ENCODE measurements around the gene PCSK6. TPM values are rescaled to one million over a fixed set of nuclear protein-coding genes. Genes with fewer than 3 reads are reported as not detected.

PCSK6 gene
- total RNA-seq, 1 experiment from 2014 or later: 69.5 TPM

- TF ChIP-seq, protein P1, sequence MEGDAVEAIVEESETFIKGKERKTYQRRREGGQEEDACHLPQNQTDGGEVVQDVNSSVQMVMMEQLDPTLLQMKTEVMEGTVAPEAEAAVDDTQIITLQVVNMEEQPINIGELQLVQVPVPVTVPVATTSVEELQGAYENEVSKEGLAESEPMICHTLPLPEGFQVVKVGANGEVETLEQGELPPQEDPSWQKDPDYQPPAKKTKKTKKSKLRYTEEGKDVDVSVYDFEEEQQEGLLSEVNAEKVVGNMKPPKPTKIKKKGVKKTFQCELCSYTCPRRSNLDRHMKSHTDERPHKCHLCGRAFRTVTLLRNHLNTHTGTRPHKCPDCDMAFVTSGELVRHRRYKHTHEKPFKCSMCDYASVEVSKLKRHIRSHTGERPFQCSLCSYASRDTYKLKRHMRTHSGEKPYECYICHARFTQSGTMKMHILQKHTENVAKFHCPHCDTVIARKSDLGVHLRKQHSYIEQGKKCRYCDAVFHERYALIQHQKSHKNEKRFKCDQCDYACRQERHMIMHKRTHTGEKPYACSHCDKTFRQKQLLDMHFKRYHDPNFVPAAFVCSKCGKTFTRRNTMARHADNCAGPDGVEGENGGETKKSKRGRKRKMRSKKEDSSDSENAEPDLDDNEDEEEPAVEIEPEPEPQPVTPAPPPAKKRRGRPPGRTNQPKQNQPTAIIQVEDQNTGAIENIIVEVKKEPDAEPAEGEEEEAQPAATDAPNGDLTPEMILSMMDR (IDR thresholded peaks at IDR 0.05; ENCODE audit: insufficient read depth in 1 of 2, low read depth in 1 of 2, low read length in 1 of 2, severe bottlenecking in 1 of 2, unreplicated experiment in 1 of 2): no peak
- Mint-ChIP-seq H3K4me1 (ENCODE audit: low read depth, unreplicated experiment) (peaks cover 7% of the 10 kb centered on the region), H3K9me3 (ENCODE audit: unreplicated experiment) (no peaks in the 10 kb centered on the region), H3K27ac (ENCODE audit: unreplicated experiment) (peak overlapping the region; percentile 45), H3K27me3 (ENCODE audit: insufficient read depth, unreplicated experiment) (no peaks in the 10 kb centered on the region), H3K4me3 (ENCODE audit: unreplicated experiment) (no peak overlapping the region), H3K36me3 (ENCODE audit: insufficient read depth, unreplicated experiment) (peaks cover 22% of the 10 kb centered on the region)
- Histone ChIP-seq H3K27me3 (replicated peaks; ENCODE audit: control insufficient read depth, insufficient read depth, low read length) (no peaks in the 10 kb centered on the region), H3K4me3 (ENCODE audit: low read depth, low read length) (no peak overlapping the region), H3K4me1 (peaks cover 4% of the 10 kb centered on the region), H3K36me3 (ENCODE audit: control insufficient read depth, insufficient read depth, low read length) (no peaks in the 10 kb centered on the region), H3K9me3 (no peaks in the 10 kb centered on the region)
- no peak for DNase-seq
- CTCF ChIA-PET: no interaction called here
- POLR2A ChIA-PET: interaction anchor here (0.6 kb wide), 2 partner anchors 16 to 55 kb away, joined by 5 read pairs; no protein-coding TSS in a partner anchor
- BruUV-seq (replicated peaks): no TSS peak
- intact Hi-C loops (cut with micrococcal nuclease; ENCODE audit: unreplicated experiment): no loop called here
Observed at GRCh38 chr15:101432982-101433381, 56.5 kb downstream of the PCSK6 start.

DNA sequence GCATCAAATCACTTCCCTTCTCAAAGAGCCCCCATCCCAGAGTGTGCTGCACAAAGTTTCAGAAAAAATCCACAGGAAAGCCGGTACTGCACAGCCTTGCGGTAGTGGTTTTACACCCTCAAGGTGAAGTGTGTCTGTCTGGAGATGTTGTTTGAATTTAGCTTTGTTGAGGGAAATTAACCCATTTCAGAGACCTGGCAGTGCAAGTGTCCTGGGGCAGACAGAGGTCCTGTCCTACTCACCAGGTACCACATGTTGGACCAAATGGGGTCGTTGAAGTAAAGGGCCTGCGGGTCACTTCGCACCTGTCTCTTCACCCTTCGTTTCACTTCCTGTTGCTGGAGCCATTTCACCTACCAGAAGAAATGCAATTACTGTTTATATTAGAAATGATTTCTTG, 57.8 kb downstream of the PCSK6 start:
- ChIA-PET CTCF (no interaction called here), POLR2A (no interaction called here)
- Histone ChIP-seq H3K27me3 (replicated peaks; ENCODE audit: control insufficient read depth, insufficient read depth, low read length) (no peaks in the 10 kb centered on the region), H3K4me3 (ENCODE audit: low read depth, low read length) (no peak overlapping the region), H3K9me3 (no peaks in the 10 kb centered on the region), H3K4me1 (no peaks in the 10 kb centered on the region; the same call in 1 of the 2 replicates), H3K36me3 (ENCODE audit: control insufficient read depth, insufficient read depth, low read length) (no peaks in the 10 kb centered on the region)
- DNase-seq: no peak
- no peak overlapping the region for H3K27ac Mint-ChIP-seq (ENCODE audit: unreplicated experiment)
- BruUV-seq (replicated peaks): no TSS peak
- intact Hi-C loops (cut with micrococcal nuclease; ENCODE audit: unreplicated experiment): no loop called here
- H3K4me3 Mint-ChIP-seq (ENCODE audit: unreplicated experiment): no peak overlapping the region
- TF ChIP-seq, protein P1 (IDR thresholded peaks at IDR 0.05; ENCODE audit: insufficient read depth in 1 of 2, low read depth in 1 of 2, low read length in 1 of 2, severe bottlenecking in 1 of 2, unreplicated experiment in 1 of 2): no peak
- H3K36me3 Mint-ChIP-seq (ENCODE audit: insufficient read depth, unreplicated experiment): peaks cover 22% of the 10 kb centered on the region
- no peaks in the 10 kb centered on the region for H3K9me3 Mint-ChIP-seq (ENCODE audit: unreplicated experiment)
- no peaks in the 10 kb centered on the region for H3K27me3 Mint-ChIP-seq (ENCODE audit: insufficient read depth, unreplicated experiment)
- H3K4me1 Mint-ChIP-seq (ENCODE audit: low read depth, unreplicated experiment): no peaks in the 10 kb centered on the region

GRCh38 chr15:101431301-101431700, 58.2 kb downstream of the PCSK6 start:
- intact Hi-C loops (cut with micrococcal nuclease; ENCODE audit: unreplicated experiment): no loop called here
- Mint-ChIP-seq H3K36me3 (ENCODE audit: insufficient read depth, unreplicated experiment) (peaks cover 22% of the 10 kb centered on the region), H3K27ac (ENCODE audit: unreplicated experiment) (no peak overlapping the region), H3K4me1 (ENCODE audit: low read depth, unreplicated experiment) (no peaks in the 10 kb centered on the region), H3K4me3 (ENCODE audit: unreplicated experiment) (no peak overlapping the region), H3K27me3 (ENCODE audit: insufficient read depth, unreplicated experiment) (no peaks in the 10 kb centered on the region), H3K9me3 (ENCODE audit: unreplicated experiment) (no peaks in the 10 kb centered on the region)
- Histone ChIP-seq H3K4me1 (no peaks in the 10 kb centered on the region; the same call in 1 of the 2 replicates), H3K9me3 (no peaks in the 10 kb centered on the region), H3K27me3 (replicated peaks; ENCODE audit: control insufficient read depth, insufficient read depth, low read length) (no peaks in the 10 kb centered on the region), H3K4me3 (ENCODE audit: low read depth, low read length) (no peak overlapping the region), H3K36me3 (ENCODE audit: control insufficient read depth, insufficient read depth, low read length) (no peaks in the 10 kb centered on the region)
- DNase-seq: no peak
- POLR2A ChIA-PET: no interaction called here
- no TSS peak for BruUV-seq (replicated peaks)
- TF ChIP-seq, protein P1 (IDR thresholded peaks at IDR 0.05; ENCODE audit: insufficient read depth in 1 of 2, low read depth in 1 of 2, low read length in 1 of 2, severe bottlenecking in 1 of 2, unreplicated experiment in 1 of 2): no peak
- CTCF ChIA-PET: no interaction called here

All from Caco-2 (cell line).